ENCODE data around the gene TBXAS1.

DNA sequence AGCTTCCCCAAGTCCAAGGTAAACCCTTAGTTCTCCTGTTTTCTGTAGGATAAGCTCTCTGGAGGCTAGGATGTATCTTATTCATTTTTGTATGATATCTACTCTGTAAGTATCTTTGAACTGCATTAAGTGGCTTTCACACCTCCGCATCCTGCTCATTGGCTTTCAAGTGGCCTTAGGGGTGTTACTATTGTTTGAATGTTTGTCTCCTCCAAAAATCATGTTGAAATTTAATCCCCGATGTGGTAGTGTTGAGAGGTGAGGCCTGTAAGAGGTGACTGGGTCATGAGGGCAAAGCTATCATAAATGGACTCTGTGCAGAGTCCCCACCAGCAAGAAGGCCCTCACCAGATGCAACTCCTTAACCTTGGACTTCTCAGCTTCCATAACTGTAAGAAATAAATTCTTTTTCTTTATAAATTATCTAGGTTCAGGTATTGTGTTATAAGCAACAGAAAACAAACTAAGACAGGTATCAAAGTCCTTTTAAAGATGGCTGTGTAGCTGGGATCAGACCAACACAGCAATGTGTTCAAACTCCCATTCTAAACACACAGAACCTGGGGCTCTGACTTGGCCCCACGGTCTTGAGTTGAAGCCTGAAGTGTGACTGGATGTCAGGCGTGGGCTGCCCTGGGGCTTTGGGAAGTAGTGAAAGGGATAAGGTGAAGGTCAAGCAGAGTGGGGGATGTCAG lies 25.9 kb downstream of the TBXAS1 start:
- TF ChIP-seq CTCF (conservative IDR thresholded peaks at IDR 0.05; ENCODE audit: low read length) = no peak
- no peak for TF ChIP-seq EZH2phosphoT487 (IDR thresholded peaks at IDR 0.05; ENCODE audit: borderline replicate concordance)

All from Loucy (cell line).